Peyer's patch (tissue), 4 donors: ENCODE data around the gene MED20.

Source experiments
- CTCF ChIP-seq, 6 experiments: fragments of 450-650 bp in 4 of 6; fragments of 200-600 bp in 2 of 6; sonication (generic) in 1 of 6; IDR thresholded peaks; one replicate each; pipeline ENCODE4 v1.5.1; 2017 to 2019; ENCODE audit warnings: antibody characterized with exemption in 6 of 6, mild to moderate bottlenecking in 3 of 6, moderate library complexity in 1 of 6
- POLR2A ChIP-seq, 2 donors: fragments of 450-650 bp; IDR thresholded peaks; one replicate each; pipeline ENCODE4 v1.5.1; 2017; ENCODE audit warnings: antibody characterized with exemption in 2 of 2, mild to moderate bottlenecking in 2 of 2, moderate library complexity in 2 of 2

GRCh38 chr6:41929924-41930323, 9.0 kb upstream of the MED20 start:
- TF ChIP-seq POLR2A (IDR thresholded peaks at IDR 0.05) (no peak), CTCF (IDR thresholded peaks at IDR 0.05) (no peak)
